Nephron (organoid): ENCODE results near the gene ABHD16B.

Source experiments
- H3K27ac Mint-ChIP-seq, 3 experiments: 2 replicates each; pipeline ENCODE4 v1.8.0; 2020; ENCODE audit warnings: mixed read lengths in 3 of 3, mild to moderate bottlenecking in 2 of 3, moderate library complexity in 1 of 3
- H3K27me3 Mint-ChIP-seq: 2 replicates; pipeline ENCODE4 v1.8.0; 2021; ENCODE audit warnings: low read depth, mild to moderate bottlenecking, moderate library complexity, mixed read lengths
- H3K36me3 Mint-ChIP-seq: 2 replicates; pipeline ENCODE4 v1.8.0; 2020; ENCODE audit warnings: low read depth, mixed read lengths
- H3K4me1 Mint-ChIP-seq: 2 replicates; pipeline ENCODE4 v1.8.0; 2020; ENCODE audit warnings: mixed read lengths
- H3K4me3 Mint-ChIP-seq, 3 experiments: 2 replicates each; pipeline ENCODE4 v1.8.0; 2020; ENCODE audit warnings: mild to moderate bottlenecking in 3 of 3, mixed read lengths in 3 of 3, moderate library complexity in 2 of 3
- H3K9me3 Mint-ChIP-seq: 2 replicates; pipeline ENCODE4 v1.8.0; 2020; ENCODE audit warnings: mixed read lengths
- CTCF ChIP-seq, 3 experiments: fragments of 200-600 bp; sonication (generic); IDR thresholded peaks; one replicate each; pipeline ENCODE4 v1.5.0; 2021; ENCODE audit warnings: antibody characterized with exemption in 3 of 3; ENCODE audit not compliant: unreplicated experiment in 3 of 3

The ABHD16B gene

GRCh38 chr20:63889241-63890200 is 28.2 kb downstream of the ABHD16B start:
- H3K9me3 Mint-ChIP-seq: no peaks in the 10 kb centered on the region
- peaks cover 5% of the 10 kb centered on the region for H3K4me1 Mint-ChIP-seq
- no peak overlapping the region for H3K4me3 Mint-ChIP-seq
- H3K36me3 Mint-ChIP-seq: peaks cover 32% of the 10 kb centered on the region
- TF ChIP-seq CTCF (IDR thresholded peaks at IDR 0.05; ENCODE audit: unreplicated experiment in 3 of 3): no peak
- no peak overlapping the region for H3K27ac Mint-ChIP-seq
- no peaks in the 10 kb centered on the region for H3K27me3 Mint-ChIP-seq

- TF ChIP-seq CTCF (IDR thresholded peaks at IDR 0.05; ENCODE audit: unreplicated experiment in 3 of 3): no peak
- Mint-ChIP-seq H3K4me3 (no peak overlapping the region), H3K27me3 (no peaks in the 10 kb centered on the region), H3K27ac (no peak overlapping the region), H3K36me3 (peaks cover 29% of the 10 kb centered on the region), H3K9me3 (no peaks in the 10 kb centered on the region), H3K4me1 (peaks cover 5% of the 10 kb centered on the region)
Observed at GRCh38 chr20:63890201-63890576, 28.9 kb downstream of the ABHD16B start.

- Mint-ChIP-seq H3K4me3 (no peak overlapping the region), H3K9me3 (no peaks in the 10 kb centered on the region), H3K27me3 (no peaks in the 10 kb centered on the region)
Observed at GRCh38 chr20:63890616-63891015, 29.3 kb downstream of the ABHD16B start.

GRCh38 chr20:63891061-63892002 is 30.0 kb downstream of the ABHD16B start:
- TF ChIP-seq CTCF (IDR thresholded peaks at IDR 0.05; ENCODE audit: unreplicated experiment in 3 of 3): no peak
- H3K4me3 Mint-ChIP-seq: peak overlapping the region in 2 of 3 experiments; percentile 30 to 47
- H3K36me3 Mint-ChIP-seq: peaks cover 29% of the 10 kb centered on the region
- no peaks in the 10 kb centered on the region for H3K9me3 Mint-ChIP-seq
- H3K27me3 Mint-ChIP-seq: no peaks in the 10 kb centered on the region
- H3K4me1 Mint-ChIP-seq: peaks cover 12% of the 10 kb centered on the region
- no peak overlapping the region for H3K27ac Mint-ChIP-seq

More at GRCh38 chr20:63890616-63891015, 29.3 kb downstream of the ABHD16B start:
- TF ChIP-seq CTCF (IDR thresholded peaks at IDR 0.05; ENCODE audit: unreplicated experiment in 3 of 3): no peak
- Mint-ChIP-seq H3K36me3 (peaks cover 29% of the 10 kb centered on the region), H3K27ac (no peak overlapping the region), H3K4me1 (peaks cover 5% of the 10 kb centered on the region)

GRCh38 chr20:63892402-63892801 is 31.1 kb downstream of the ABHD16B start:
- Mint-ChIP-seq H3K9me3 (no peaks in the 10 kb centered on the region), H3K4me1 (peaks cover 20% of the 10 kb centered on the region), H3K27me3 (no peaks in the 10 kb centered on the region), H3K4me3 (peak overlapping the region in 2 of 3 experiments; percentile 40 to 44), H3K36me3 (peaks cover 27% of the 10 kb centered on the region), H3K27ac (no peak overlapping the region)
- TF ChIP-seq CTCF (IDR thresholded peaks at IDR 0.05; ENCODE audit: unreplicated experiment in 3 of 3): no peak
